GM11168 (cell line): Measurements from ENCODE around the gene PAK6.

Experiments used
- in situ Hi-C: fragments of 300-500 bp; cut with MboI; formaldehyde crosslinking; loops from one replicate; pipeline ENCODE4 v1.12.0; 2022; ENCODE audit warnings: low sequenced_read_pairs; ENCODE audit not compliant: unreplicated experiment

Gene PAK6

DNA sequence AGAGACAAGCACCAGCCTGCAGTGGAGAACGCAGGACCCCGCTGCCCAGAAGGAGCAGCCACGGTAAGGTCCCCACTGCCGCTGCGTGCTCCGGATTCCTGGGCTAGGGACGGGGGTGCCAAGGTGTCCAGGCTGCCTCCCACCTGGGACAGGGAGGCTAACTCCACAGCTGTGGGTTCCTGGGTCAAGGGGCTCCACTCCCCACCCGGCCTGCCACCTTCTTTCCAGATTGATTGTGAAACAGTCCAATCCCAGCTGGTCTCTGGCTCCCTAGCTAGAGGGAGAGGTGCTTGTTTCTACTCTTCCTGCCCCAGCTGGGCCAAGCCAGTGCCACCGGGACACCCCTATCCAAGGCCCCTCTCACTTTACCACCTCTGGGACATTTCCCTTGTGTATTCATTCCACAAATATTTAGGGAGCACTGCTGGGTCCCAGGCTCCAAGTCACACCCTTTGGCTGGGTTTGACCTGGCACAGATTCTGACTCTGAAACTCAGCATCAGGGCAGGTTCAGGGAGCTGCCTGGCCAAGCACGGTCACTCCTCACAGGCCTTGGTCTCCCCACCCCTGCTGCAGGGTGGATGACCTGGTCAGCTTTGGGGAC is 1.9 kb downstream of the PAK6 start:
- in situ Hi-C loops = no loop called here

DNA sequence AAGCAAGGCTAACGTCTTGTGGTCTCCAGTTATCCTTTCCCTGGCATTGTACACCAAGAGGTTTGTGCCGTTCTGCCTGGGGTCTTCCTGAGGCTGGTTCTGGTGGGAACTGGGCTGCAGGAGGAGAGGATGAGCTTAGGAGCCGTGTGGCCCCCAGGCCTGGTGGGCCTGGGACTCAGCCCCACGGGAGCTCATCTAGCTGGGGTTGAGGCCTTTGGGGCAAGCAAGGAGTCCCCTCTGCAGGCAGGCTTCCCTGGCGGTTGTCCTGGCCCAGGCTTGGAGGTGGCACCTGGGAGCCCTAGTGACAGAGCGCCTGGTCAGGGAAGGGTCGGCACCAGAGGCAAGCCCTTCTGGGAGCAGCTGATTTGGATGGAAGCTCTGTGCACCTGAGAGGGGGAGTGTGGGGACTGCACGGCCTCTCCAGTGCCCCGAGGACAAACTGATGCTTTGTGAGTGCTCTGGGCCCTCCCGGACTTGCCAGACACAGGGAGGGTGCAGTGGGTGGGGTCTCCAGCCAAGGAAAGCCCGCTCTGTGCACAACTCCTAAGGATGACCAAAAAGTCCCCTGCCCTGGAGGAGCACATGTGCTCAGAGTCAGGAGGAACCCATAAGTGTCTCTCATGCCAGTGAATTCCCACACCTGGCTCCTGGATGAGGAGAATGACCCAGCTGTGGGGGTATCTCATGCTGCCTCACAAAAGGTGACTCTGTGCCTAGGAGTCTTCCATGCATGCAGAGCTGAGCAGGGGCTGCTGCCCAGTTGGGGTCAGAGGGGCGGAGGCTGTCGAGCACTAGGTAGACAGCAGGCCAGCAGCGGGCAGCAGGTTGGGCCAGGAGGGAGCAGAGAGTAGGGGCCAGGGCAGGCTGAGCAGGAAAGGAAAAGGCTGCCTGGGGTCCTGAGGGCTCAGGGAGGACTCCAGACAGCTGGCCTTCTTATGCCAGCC is 2.7 kb downstream of the PAK6 start:
- in situ Hi-C loops = no loop called here

DNA sequence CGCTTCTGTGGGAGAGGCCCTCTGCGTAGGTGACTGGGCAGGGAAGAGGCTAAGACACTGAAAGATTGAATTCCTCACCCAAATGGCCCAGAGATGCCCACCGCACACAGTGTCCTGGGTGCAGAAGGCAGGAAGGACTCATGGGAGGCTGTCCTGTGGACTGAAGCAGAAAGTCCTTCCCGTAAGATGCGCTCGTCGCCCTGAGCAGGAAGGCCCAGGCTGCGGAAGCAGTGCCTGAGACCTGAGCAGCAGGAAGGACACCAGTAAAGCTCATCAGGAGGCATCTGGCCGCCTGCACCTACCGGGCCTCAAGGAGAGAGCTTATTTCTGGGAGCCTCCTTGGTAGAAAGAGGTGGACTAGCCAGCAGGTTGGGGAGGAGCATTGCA is 3.3 kb downstream of the PAK6 start:
- in situ Hi-C loops = no loop called here

DNA sequence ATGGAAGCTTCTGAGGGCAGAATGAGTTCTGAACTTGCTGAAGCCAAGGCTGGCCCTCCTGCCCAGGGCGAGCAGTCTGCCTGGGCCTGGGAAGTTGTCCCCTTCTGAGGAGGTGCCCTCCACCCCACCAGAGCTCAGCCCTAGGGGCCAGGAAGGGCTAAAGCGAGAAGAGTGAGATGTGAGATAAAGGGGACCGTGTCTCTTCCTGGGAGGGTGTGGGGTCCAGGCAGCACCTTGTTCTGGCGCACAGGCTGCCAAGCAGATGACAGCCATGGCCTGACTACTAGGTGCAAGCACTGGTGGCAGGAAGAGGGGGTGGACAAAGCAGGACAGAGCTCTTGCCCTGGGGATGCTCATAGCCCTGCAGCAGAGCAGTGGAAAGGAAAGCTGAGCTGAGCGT is 3.7 kb downstream of the PAK6 start:
- in situ Hi-C loops = no loop called here

DNA sequence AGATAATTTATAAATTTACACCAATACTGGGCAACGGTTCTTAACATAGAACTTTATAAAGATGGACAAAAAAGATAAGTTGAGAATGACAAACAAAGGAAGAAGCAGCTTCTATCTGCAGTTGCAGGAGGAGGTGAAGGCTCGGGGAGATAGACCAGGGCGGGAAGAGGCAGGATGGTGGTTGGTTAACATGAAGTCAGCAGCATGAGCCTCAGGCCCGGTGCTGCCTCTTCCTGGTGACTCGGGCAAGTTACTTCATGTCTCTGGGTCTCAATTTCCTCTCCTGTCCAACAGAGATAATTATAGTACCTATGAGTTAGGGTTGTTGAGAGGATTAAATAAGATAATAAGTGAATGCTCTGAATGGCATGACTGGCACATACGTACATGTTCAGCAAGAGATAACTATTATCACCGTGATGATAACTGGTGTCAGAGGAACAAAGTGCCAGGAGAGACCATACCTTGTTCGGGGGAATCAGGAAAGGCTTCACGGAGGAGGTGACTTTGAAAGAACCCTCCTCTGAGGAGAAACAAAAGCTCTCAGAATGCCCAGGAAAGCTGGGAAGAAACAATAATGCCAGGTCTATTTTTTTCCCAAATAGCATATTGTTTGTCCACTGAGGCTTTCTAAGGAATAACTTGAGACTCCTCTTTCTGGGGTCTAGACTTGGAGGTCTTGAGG is 4.4 kb downstream of the PAK6 start:
- in situ Hi-C loops = no loop called here

DNA sequence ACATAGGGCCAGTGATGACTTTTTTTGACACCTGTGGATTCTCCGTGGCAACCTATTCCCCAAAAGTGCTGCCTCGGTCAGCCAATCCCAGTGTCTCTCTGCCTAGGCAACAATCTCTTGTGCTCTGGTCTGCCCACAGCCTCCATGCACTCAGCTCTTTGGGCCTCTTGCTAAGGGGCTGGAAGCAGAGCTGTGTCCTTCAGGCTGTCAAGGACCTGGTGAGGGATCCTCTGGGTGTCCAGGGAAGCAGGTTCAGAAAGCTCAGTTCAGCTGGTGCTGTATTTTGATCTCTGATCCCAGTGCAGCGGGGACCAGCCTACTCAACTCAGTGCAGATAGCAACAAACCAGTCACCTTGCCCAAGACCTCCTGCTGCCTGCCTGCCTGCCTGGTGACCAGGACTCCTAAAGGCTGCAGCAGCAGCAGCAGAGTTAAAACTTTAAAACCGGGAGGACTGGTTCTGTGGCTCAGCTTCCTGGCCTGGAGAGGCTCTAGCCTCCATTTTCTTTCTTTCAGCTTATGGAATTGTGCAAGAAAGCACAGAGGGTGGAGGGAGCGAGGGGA is 6.2 kb downstream of the PAK6 start:
- in situ Hi-C loops = no loop called here

DNA sequence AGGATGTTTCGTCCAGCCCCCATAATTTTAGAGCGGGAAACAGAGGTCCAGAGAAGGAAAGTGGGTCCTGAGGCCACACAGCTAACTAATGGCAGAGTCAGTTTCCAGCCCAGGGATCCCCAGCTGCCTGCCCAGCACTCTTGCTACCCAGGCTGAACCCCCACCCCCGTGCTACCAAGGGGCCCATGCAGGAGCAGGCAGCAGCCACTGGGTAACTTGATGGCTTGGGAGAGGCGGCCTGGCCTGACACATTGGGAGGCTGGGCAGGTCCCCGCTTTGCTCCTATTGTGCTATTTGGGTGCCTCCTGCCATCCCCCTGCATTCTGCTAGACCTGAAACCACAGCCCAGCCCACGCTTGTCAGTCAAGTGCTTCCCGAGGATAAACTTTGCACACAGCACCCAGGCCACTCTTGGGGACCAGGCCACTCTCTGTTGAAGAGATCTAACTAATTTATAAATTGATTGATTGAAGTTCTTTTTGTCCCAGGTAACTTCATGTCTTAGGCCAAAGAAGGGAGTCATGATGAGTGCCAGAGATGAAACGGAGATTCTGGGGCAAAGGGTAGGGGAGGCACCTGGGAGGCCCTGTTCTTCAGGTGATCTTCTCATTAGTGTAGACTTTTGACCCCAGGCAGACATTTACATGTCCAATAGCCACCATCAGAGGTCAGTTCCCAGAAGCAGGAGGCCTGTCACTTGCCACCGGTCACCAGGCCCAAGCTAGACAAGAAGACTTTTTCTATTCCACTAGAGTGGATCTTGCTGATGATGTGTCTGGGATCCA is 7.0 kb downstream of the PAK6 start:
- in situ Hi-C loops = no loop called here

DNA sequence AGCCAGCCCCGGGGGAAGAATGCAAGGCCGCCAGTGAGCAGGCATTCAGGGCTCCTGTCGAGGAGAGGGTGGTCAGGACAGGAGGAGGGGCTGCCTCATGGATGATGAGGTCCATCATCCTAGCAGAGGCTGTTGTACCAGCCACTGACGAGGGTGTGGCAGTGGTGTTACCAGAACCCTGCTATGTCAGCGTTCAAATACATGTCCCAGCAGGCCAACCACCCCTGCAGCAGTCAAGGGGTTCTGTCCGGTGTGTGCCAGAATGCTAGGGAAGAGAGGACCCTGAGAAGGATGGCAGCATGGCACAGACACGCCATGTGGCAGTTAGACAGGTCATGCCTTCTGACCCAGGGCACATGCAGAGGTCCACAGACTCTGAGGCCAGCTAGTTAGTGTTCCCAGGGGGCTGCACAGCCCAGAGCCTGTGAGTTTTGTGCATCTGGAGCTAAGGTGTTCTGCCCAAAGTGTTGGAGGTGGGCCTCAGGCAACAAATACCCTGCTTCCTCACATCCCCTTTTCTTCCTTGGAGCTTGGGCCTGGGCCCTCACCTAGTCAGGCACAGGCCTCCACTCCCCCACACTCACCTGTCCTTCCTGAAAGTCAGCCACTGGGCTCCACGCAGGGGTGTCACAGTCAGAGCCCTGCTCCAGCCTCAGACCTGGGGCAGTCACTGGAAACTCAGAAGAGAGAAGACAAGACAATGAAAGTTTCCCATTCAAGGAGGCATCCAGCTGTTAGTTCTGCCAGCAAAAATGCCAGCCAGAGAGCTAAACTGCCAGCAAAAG is 7.8 kb downstream of the PAK6 start:
- in situ Hi-C loops = no loop called here

DNA sequence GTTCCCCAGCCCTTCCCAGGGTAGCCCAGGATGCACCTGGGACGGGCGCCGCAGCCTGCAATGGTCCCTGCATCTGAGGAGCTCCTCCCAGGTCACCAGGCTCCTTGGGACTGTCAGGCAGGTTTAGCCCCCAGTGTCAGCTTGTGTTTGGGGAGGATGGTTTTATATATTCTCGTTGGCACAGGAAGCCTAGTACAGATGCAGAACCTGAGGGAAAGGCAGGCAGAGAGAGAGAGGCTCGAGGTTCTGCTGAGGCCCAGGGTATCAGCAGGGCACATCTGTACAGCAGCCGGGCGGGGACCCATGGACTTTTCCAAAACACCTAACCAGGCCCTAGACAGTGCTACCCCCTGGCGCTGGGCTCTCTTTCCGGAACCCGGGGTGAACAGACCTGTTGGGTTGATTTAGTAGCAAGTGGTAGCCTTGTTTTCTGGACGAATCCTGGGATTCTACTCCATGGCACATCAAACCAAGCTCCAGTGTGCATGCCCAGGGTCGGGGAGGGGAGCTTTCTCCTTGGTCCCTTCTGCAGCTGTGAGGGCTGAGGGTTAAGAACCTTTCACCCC is 8.6 kb downstream of the PAK6 start:
- in situ Hi-C loops = no loop called here

DNA sequence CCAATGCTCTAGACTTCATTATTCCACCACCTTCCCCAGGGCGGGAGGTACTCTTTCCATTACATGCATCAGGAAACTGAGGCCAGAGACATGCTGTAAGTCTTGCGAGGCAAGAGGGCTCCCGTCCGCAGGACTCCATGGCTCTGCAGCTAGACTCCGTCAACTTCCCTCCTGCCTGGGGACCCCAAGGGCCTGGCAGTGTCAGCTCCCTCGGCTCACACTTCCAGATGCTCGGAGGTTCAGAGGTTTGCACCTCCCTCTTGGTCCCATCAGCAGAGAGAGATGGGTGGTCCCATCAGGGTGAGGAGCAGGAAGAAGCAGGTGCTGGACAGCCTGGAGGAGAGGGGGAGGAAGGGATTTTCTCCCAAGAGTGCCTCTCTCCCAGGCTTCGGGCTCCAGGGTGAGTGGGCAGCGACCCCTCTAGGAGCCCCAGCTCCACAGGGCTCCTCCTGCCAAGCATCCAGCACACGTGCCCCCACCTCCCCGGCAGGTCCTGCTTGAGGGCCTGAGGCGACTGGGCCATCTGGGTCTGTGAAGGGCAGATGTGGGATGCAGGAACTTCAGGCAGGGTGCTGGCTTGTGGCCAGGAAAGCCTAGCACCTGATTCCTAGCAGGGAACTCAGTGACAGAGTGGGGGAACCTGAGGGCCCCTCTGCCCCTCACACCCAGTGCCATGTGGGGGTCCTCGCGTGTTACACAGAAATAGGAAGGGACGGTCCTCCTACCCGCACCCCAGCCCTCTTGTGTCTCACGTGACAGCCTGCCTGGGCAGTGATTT is 9.3 kb downstream of the PAK6 start:
- in situ Hi-C loops = no loop called here

DNA sequence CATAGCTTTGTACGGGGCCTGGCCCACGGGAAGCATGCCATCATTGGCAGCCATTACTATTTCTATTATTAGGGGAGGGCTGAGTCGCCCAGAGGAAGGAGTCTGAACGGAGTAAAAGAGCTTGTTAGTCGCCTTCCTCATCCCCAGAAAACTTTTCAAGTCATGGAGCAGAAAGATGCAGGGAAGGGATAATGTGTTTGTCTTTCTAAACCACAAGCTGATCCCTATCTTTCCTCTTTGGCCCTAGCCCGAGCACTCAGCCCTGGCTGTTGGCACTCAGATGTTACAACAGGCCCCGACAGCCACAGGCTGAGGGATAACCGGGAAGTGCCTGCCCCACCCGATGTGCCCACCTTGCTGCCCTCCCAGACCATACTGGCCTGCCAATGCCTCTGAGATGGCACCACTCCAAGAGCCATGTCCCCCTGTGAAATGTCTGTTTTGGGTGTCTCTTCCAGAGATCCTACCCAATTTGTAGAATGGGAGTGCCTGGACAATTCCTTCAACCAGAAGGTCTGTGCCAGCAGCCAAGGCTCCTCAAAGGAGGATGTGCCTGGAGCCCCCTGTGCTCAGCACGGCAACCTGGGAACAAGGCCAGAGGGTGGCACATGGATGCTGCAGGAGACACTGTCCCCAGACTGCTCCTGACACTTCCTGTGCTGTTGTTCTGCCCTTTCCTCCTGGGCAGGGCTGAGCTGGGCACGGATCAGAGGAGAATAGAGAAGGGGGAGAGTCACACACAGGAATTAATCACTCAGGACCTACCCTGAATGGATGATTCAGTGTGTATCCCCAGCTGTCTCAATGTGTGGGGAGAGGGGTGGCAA is 10.8 kb downstream of the PAK6 start:
- in situ Hi-C loops = no loop called here

DNA sequence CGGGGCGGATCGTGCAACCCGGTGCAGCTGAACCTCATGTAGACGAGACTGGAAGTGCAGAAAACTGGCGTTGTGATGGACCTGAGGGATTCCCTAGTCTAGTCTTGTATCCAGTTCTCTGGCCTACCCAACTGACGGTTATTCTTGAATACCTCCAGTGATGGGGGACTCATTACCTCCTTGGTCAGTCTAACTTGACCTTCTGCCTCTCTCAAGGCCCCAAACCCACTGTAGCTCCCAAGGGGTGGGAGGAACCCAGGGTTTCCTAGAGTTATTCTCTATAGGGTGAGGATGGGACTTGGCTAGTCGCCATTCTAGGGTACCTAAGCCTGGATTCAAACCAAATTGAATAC is 11.4 kb downstream of the PAK6 start:
- in situ Hi-C loops = no loop called here

DNA sequence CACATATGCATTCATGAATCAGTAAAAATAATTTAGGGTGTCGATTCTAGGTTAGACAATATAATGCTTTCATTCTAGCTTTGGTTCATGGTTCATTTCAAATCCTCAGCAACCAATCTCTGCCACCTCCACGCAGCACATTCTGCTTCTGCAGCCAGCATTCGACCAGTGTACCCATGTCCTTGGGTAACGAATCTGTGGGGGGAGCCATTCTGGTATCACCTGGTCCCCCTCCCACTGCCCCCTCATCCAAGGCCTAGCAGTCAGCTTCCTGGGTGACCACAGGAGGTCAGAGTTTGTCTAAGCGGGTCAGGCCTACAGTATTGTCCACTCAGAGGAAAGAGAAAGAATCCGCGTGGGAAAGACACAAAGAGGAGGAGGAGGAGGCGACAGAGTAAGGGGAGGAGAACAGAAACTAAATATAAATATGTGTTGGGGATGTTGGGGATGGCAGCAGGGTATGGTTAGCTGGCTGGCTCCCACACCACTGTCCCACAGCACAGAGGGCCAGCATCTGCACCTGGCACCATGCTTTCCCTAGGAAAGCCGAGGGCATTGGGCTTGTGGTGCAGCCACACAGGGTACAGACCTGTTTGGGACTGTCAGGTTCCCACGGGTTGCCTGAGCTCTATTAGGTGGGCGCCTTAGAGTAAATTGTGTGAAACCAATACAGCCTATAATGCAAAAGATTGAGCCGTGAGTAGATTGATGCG is 12.1 kb downstream of the PAK6 start:
- in situ Hi-C loops = no loop called here

DNA sequence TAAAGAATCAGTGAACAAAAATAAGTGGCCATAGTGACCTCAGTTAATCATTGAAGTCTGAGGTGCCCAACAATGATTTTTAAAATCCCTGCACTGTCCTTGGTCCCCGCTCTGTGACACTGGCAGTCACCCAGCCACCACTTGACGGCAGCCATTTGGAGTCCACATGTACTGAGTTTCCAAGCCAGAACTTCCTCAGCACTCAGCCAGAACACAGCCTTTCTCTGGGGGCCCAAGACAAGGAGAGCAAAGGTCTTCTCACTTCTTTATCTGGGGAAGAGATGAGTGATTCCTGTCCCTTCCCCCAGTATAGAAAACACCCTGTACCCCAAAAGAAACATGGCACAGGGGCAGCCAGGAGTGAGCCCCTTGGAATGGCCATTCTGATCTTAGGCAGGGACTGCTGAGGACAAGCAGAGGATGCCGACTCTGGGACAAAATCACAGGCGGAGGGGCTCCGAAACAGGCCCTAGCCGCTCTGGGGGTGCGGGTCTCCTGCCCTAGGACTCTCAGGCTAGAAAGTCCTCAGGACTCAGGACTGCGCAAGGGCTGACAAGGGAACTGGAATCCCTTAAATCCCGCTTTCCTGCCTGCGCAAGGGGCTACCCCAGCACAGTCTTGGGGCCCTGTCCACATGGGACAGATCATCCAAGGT is 12.8 kb downstream of the PAK6 start:
- in situ Hi-C loops = no loop called here

DNA sequence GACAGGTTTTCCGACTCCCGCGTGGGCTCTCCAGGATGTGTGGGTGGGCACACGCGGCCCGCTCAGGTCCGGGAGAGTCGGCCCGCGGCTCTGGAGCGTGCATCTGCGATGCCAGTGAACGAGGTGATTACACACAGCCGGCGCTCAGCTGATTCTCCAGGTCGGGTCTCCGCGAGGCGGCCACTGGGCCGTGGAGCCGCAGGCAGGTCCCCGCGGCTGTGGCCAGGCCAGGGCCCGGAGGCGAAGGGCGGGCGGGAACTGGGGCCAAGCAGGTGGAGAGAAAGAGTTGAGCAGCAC is 13.2 kb downstream of the PAK6 start:
- in situ Hi-C loops = no loop called here

DNA sequence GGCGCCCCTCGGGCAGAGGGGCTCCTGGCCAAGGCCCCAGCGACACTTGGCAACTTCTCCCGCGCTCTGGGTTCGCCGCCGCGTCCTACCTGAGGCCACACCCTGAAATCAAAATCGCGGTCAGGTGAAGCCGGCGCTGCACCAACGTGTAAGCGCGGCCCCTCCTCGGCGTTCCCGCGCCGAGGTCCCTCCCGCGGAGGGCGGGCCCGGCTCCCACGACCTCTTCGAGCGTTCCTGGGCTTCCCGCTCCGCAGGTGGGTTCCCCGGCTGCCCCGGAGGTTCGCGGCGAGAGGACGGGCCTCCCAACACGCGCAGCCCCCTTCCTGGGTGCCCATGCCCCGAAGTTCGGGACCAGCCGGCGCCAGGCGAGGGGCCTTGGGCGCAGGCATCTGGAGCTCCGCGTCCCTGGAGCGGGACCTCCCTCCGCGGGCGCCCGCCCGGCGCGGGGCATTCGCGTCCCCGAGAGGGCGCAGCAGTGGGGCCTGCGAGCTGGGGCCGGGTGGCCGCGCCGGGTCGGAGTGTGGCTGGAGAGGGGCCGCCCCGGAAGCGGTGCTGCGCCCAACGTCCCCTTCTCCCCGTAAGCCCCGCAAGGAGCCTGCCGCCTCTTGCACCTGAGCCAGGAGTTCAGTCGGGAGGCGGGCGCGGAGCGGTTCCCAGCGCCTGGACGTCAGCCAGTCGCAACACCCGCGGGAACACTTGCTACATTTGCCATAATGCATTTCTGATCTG is 13.7 kb downstream of the PAK6 start:
- in situ Hi-C loops = no loop called here
